ENCODE results near the gene UNC5A.

DNA sequence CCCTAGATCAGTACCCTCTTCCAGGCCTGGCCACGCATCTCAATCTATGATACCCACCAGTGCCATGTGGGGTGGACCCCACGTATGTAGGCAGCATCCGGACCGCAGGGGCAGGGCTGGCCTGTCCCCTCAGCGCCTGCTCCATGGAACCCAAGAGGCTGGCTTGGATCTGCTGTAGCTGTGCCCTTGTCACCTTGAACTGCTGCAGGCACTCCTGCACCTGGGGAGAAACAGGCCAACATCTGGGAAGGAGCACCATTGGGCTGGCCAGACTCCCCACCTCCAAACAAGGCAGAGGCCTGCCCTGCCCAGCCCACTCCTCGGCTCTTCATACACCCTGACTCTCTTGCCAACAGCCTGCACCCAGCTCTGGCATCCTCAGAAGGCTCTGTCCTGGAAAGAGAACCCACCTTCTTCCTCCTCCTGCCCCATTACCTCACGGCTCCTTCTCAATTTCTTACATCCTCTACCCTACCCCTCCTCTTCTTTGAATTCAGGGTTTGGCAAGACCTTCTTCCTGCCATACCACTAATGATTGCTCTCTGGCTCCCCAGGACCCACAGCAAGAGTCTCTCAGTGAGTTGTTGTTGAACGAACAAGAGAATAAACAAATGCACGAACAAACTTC is 81.1 kb downstream of the UNC5A start:
- TF ChIP-seq, protein P1, sequence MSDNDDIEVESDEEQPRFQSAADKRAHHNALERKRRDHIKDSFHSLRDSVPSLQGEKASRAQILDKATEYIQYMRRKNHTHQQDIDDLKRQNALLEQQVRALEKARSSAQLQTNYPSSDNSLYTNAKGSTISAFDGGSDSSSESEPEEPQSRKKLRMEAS (IDR thresholded peaks at IDR 0.05): no peak
- no peak for TF ChIP-seq EP300 (IDR thresholded peaks at IDR 0.05; ENCODE audit: borderline replicate concordance)
- TF ChIP-seq TAF1 (IDR thresholded peaks at IDR 0.05; ENCODE audit: low read depth): no peak
- TF ChIP-seq YY1 (IDR thresholded peaks at IDR 0.05; ENCODE audit: low read depth): no peak
- TF ChIP-seq, protein P2, sequence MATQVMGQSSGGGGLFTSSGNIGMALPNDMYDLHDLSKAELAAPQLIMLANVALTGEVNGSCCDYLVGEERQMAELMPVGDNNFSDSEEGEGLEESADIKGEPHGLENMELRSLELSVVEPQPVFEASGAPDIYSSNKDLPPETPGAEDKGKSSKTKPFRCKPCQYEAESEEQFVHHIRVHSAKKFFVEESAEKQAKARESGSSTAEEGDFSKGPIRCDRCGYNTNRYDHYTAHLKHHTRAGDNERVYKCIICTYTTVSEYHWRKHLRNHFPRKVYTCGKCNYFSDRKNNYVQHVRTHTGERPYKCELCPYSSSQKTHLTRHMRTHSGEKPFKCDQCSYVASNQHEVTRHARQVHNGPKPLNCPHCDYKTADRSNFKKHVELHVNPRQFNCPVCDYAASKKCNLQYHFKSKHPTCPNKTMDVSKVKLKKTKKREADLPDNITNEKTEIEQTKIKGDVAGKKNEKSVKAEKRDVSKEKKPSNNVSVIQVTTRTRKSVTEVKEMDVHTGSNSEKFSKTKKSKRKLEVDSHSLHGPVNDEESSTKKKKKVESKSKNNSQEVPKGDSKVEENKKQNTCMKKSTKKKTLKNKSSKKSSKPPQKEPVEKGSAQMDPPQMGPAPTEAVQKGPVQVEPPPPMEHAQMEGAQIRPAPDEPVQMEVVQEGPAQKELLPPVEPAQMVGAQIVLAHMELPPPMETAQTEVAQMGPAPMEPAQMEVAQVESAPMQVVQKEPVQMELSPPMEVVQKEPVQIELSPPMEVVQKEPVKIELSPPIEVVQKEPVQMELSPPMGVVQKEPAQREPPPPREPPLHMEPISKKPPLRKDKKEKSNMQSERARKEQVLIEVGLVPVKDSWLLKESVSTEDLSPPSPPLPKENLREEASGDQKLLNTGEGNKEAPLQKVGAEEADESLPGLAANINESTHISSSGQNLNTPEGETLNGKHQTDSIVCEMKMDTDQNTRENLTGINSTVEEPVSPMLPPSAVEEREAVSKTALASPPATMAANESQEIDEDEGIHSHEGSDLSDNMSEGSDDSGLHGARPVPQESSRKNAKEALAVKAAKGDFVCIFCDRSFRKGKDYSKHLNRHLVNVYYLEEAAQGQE (IDR thresholded peaks at IDR 0.05; ENCODE audit: low read depth): no peak
- TF ChIP-seq RAD21 (IDR thresholded peaks at IDR 0.05; ENCODE audit: low read depth): no peak
- no peak for TF ChIP-seq TEAD4 (IDR thresholded peaks at IDR 0.05)
- TF ChIP-seq NFIC (IDR thresholded peaks at IDR 0.05): no peak
- TF ChIP-seq CREB1 (IDR thresholded peaks at IDR 0.05; ENCODE audit: low read depth): no peak
- TF ChIP-seq, protein P3, sequence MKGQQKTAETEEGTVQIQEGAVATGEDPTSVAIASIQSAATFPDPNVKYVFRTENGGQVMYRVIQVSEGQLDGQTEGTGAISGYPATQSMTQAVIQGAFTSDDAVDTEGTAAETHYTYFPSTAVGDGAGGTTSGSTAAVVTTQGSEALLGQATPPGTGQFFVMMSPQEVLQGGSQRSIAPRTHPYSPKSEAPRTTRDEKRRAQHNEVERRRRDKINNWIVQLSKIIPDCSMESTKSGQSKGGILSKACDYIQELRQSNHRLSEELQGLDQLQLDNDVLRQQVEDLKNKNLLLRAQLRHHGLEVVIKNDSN (IDR thresholded peaks at IDR 0.05): no peak
- no peak for TF ChIP-seq ZBTB7A (IDR thresholded peaks at IDR 0.05; ENCODE audit: low read depth)
- no peak for TF ChIP-seq FOXM1 (IDR thresholded peaks at IDR 0.05; ENCODE audit: borderline replicate concordance, low read depth)

Measured in Ishikawa (cell line).